Measurements from ENCODE around the gene TBC1D22A. TPM values are rescaled to one million over a fixed set of nuclear protein-coding genes. Genes with fewer than 3 reads are reported as not detected.
A peak's percentile ranks its signal among the peaks of the same experiment; 100 is the strongest.
"Not testable (repeated sequence)": the region's sequence is repeated elsewhere in the genome, so short reads cannot be mapped to it uniquely, and the experiment has no call there.

The TBC1D22A gene
- total and polyA plus RNA-seq, 7 experiments from 2014 or later = 18.6 to 50.1 (median 39.3) TPM

DNA sequence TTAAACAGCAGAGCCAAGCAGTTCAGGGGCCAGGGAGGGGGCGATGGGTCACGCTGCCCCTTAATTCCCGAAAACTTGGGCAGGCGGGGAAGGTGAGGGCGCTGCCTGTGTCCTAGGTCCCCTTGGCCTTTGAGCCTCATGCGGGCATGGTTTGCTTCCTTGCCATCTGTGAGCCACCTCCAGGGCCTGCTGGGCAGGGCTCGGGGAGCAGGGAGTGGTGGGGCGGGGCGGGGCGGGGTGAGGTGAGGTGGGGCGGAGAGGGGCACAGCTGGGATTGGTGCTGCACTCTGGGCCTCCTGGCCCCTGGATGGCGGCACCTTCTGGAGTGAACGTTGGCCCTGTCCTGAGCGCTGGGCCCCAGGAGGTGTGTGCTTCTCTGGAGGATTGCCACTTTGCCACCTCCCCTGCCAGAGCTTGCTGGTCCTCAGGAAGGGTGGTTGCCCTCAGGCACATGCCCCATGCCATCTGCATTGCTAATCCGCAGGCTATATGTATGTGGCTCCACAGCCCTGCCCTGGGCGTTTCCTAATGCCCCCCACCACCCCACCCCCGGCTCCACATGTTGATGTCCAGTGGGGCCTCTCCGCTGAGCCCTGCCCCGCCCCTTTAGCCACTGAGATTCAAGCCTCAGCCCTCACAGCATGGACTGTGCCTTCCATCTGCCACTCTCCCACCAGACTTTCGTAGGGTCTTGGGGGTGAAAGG, 352.5 kb downstream of the TBC1D22A start:
- no peak overlapping the region for H3K27ac ChIP-seq (ENCODE audit: low read depth, low read length)
- H3K9me3 Mint-ChIP-seq = peaks cover 0 to 2% (median 0%) of the 10 kb centered on the region in 11 donors
- H3K27me3 Mint-ChIP-seq = no peaks in the 10 kb centered on the region
- no peak overlapping the region for H3K4me3 ChIP-seq (ENCODE audit: low read length)
- H3K27ac Mint-ChIP-seq = no peak overlapping the region
- POLR2A ChIA-PET = no interaction called here
- intact Hi-C loops (cut with micrococcal nuclease) = no loop called here
- H3K27me3 ChIP-seq (ENCODE audit: control insufficient read depth in 2 of 2, insufficient read depth in 2 of 2, low read length in 2 of 2) = no peaks in the 10 kb centered on the region
- no peaks in the 10 kb centered on the region for H3K9me3 ChIP-seq (ENCODE audit: control insufficient read depth in 2 of 3, low read length in 3 of 3)
- CTCF ChIA-PET = no interaction called here
- ATAC-seq (no peak), DNase-seq (no peak)
- peaks cover 0 to 43% (median 0%) of the 10 kb centered on the region in 3 experiments for H3K36me3 ChIP-seq (ENCODE audit: control insufficient read depth in 2 of 3, insufficient read depth in 3 of 3, low read length in 3 of 3)
- peaks cover 0 to 6% (median 0%) of the 10 kb centered on the region in 7 donors for H3K4me1 Mint-ChIP-seq
- H3K4me3 Mint-ChIP-seq = no peak overlapping the region
- H3K36me3 Mint-ChIP-seq = peaks cover 0 to 21% (median 9%) of the 10 kb centered on the region in 5 donors
- no peaks in the 10 kb centered on the region for H3K4me1 ChIP-seq (ENCODE audit: control insufficient read depth in 2 of 2, insufficient read depth in 2 of 2, low read length in 2 of 2)

DNA sequence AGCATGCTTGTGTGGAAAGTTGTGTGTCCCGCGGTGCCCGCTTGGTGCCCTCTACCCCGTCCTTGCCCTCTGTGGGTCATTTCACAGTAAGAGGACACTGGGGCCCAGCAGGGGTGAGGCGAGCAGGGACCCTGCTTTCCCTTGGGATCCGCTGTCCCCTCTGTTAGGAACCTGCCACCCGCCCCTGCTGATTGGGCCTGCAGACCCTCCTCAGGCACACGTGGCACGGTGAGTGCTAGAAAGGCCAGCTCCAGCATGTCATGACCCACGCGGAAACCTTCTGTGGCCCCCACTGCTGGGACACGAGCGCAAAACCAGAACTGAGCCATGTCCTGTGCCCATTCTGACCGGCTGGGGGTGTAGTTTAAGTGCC, 353.1 kb downstream of the TBC1D22A start:
- POLR2A ChIA-PET = no interaction called here
- ATAC-seq (no peak), DNase-seq (no peak)
- no peak overlapping the region for H3K4me3 ChIP-seq (ENCODE audit: low read length)
- no peaks in the 10 kb centered on the region for H3K9me3 ChIP-seq (ENCODE audit: control insufficient read depth in 2 of 3, low read length in 3 of 3)
- H3K27ac ChIP-seq (ENCODE audit: low read depth, low read length) = no peak overlapping the region
- no peaks in the 10 kb centered on the region for H3K4me1 ChIP-seq (ENCODE audit: control insufficient read depth in 2 of 2, insufficient read depth in 2 of 2, low read length in 2 of 2)
- H3K27me3 ChIP-seq (ENCODE audit: control insufficient read depth in 2 of 2, insufficient read depth in 2 of 2, low read length in 2 of 2) = no peaks in the 10 kb centered on the region
- Mint-ChIP-seq H3K27me3 (no peaks in the 10 kb centered on the region), H3K36me3 (peaks cover 0 to 19% (median 9%) of the 10 kb centered on the region in 5 donors), H3K4me1 (peaks cover 0 to 6% (median 0%) of the 10 kb centered on the region in 7 donors), H3K27ac (no peak overlapping the region), H3K9me3 (peaks cover 0 to 2% (median 0%) of the 10 kb centered on the region in 11 donors), H3K4me3 (no peak overlapping the region)
- peaks cover 0 to 41% (median 0%) of the 10 kb centered on the region in 3 experiments for H3K36me3 ChIP-seq (ENCODE audit: control insufficient read depth in 2 of 3, insufficient read depth in 3 of 3, low read length in 3 of 3)
- CTCF ChIA-PET = no interaction called here
- intact Hi-C loops (cut with micrococcal nuclease) = no loop called here

DNA sequence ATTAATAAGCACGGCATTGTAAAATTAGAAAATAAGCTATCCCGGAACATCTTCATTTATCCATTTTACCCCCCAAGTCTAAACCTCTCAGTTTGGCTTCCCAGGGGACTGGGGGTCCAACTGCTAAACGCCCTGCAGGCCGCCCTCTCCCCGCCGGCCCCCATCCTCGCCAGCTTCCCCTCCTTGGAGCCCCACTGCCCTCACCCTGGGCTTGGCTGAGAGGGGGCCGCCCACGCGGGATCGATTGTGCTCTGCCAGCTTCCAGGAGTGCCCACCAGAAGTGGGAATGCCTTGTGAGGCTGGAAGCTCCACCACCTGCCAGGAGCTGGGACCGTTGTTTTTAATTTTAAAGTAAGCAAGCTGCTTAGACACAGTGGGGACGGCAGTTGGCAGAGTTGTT, 353.5 kb downstream of the TBC1D22A start:
- Mint-ChIP-seq H3K27ac (no peak overlapping the region), H3K36me3 (peaks cover 0 to 16% (median 9%) of the 10 kb centered on the region in 5 donors), H3K4me3 (no peak overlapping the region), H3K9me3 (peaks cover 0 to 2% (median 0%) of the 10 kb centered on the region in 11 donors), H3K27me3 (no peaks in the 10 kb centered on the region), H3K4me1 (peaks cover 0 to 6% (median 0%) of the 10 kb centered on the region in 7 donors)
- intact Hi-C loops (cut with micrococcal nuclease) = no loop called here
- Histone ChIP-seq H3K4me1 (ENCODE audit: control insufficient read depth in 2 of 2, insufficient read depth in 2 of 2, low read length in 2 of 2) (no peaks in the 10 kb centered on the region), H3K4me3 (ENCODE audit: low read length) (no peak overlapping the region), H3K36me3 (ENCODE audit: control insufficient read depth in 2 of 3, insufficient read depth in 3 of 3, low read length in 3 of 3) (peaks cover 0 to 36% (median 0%) of the 10 kb centered on the region in 3 experiments), H3K27ac (ENCODE audit: low read depth, low read length) (no peak overlapping the region), H3K9me3 (ENCODE audit: control insufficient read depth in 2 of 3, low read length in 3 of 3) (no peaks in the 10 kb centered on the region), H3K27me3 (ENCODE audit: control insufficient read depth in 2 of 2, insufficient read depth in 2 of 2, low read length in 2 of 2) (no peaks in the 10 kb centered on the region)
- POLR2A ChIA-PET = no interaction called here
- ATAC-seq (no peak), DNase-seq (no peak)
- CTCF ChIA-PET = no interaction called here

DNA sequence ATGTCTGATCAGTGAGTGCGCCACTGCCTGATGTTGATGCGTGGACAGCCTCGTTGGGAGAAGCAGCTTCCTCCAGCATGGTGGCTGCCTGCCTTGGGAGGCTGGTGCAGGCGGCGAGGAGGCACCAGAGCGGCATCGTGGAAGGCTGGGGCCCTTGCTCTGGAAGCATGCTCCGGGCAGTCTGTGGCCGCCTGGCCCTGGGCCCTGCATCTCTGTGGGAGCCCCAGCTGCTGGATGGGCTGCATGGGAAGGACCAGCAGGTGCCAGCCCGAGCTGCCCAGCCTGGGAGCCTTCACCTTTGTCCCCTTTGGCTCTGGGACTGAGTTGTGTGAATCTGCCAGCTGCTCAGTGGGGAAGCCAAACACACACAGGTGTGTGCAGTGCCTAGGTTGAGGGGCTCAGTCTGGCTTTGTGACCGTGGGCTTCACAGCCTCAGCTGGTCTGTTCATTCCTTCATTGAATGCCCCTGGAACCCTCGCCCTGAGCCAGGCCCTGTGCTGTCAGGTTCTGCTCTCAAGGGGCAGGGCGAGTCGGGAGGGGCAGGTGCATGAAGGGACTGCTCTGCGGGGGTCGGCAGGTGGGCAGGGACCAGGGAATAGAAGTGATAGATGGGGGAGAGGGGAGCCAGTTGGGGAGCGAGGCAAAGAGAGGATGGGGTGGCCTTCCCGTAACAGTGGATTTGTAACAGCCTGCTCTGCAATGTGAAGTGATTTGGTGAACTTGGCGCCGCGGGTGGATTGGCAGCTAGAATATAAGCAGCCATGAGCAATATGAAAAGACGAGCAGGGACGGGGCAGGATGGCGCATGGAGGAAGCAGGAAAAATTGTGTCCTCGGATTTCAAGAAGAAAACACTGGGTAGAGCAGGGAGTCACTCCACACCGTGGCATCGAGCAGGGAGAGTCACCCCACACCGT, 354.2 kb downstream of the TBC1D22A start:
- no peak for DNase-seq
- Mint-ChIP-seq H3K27ac (peak overlapping the region in 2 of 9 donors; percentile 48 to 78), H3K4me3 (no peak overlapping the region), H3K9me3 (peaks cover 0 to 2% (median 0%) of the 10 kb centered on the region in 11 donors), H3K36me3 (peaks cover 0 to 9% (median 4%) of the 10 kb centered on the region in 5 donors), H3K4me1 (peaks cover 0 to 6% (median 0%) of the 10 kb centered on the region in 7 donors), H3K27me3 (no peaks in the 10 kb centered on the region)
- no peaks in the 10 kb centered on the region for H3K27me3 ChIP-seq (ENCODE audit: control insufficient read depth in 2 of 2, insufficient read depth in 2 of 2, low read length in 2 of 2)
- no peak overlapping the region for H3K27ac ChIP-seq (ENCODE audit: low read depth, low read length)
- no peak overlapping the region for H3K4me3 ChIP-seq (ENCODE audit: low read length)
- ChIA-PET CTCF (no interaction called here), POLR2A (no interaction called here)
- intact Hi-C loops (cut with micrococcal nuclease) = no loop called here
- no peaks in the 10 kb centered on the region for H3K9me3 ChIP-seq (ENCODE audit: control insufficient read depth in 2 of 3, low read length in 3 of 3)
- H3K4me1 ChIP-seq (ENCODE audit: control insufficient read depth in 2 of 2, insufficient read depth in 2 of 2, low read length in 2 of 2) = no peaks in the 10 kb centered on the region
- ATAC-seq = no peak
- H3K36me3 ChIP-seq (ENCODE audit: control insufficient read depth in 2 of 3, insufficient read depth in 3 of 3, low read length in 3 of 3) = peaks cover 0 to 30% (median 0%) of the 10 kb centered on the region in 3 experiments

DNA sequence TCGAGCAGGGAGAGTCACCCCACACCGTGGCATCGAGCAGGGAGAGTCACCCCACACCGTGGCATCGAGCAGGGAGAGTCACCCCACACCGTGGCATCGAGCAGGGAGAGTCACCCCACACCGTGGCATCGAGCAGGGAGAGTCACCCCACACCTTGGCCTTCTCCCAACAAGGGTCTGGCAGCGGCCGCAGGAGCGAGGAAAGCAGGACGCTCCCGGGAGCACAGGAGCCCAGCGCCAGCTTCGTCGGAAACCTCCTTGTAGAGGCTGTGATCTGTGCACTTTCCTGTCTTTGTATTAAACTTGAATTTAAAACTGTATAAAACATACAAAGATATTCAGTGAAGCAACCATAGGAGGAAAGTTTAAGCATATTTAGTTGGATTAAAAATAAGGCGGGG, 355.0 kb downstream of the TBC1D22A start:
- CTCF ChIA-PET; H3K4me3 Mint-ChIP-seq; H3K27me3 ChIP-seq (ENCODE audit: control insufficient read depth in 2 of 2, insufficient read depth in 2 of 2, low read length in 2 of 2); H3K4me3 ChIP-seq (ENCODE audit: low read length); ATAC-seq; H3K4me1 ChIP-seq (ENCODE audit: control insufficient read depth in 2 of 2, insufficient read depth in 2 of 2, low read length in 2 of 2); DNase-seq; POLR2A ChIA-PET; H3K27ac ChIP-seq (ENCODE audit: low read depth, low read length); intact Hi-C loops (cut with micrococcal nuclease); H3K27me3 Mint-ChIP-seq; H3K27ac Mint-ChIP-seq; H3K9me3 Mint-ChIP-seq; H3K36me3 Mint-ChIP-seq; H3K9me3 ChIP-seq (ENCODE audit: control insufficient read depth in 2 of 3, low read length in 3 of 3); H3K4me1 Mint-ChIP-seq: not testable (repeated sequence)
- peaks cover 0 to 23% (median 0%) of the 10 kb centered on the region in 3 experiments for H3K36me3 ChIP-seq (ENCODE audit: control insufficient read depth in 2 of 3, insufficient read depth in 3 of 3, low read length in 3 of 3)

DNA sequence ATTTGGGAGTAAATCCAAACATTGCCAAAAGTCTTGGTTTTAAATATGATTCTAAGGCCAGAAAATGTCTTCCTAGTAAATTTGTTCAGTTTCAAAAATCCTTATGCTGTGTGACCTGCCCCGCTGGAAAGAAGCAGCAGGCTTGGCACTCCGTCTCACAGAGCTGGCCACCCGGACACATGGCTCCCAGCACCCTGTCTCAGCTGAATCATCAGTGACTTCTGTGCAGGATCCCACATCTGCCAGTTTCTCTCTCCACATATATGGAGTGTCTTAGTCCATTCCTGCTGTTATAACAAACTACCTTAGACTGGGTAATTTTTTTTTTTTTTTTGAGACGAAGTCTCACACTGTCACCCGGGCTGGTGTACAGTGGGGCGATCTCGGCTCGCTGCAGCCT, 356.7 kb downstream of the TBC1D22A start:
- peaks cover 0 to under 1% (median 0%) of the 10 kb centered on the region in 11 donors for H3K9me3 Mint-ChIP-seq
- ChIA-PET CTCF (no interaction called here), POLR2A (interaction anchor here (0.7 kb wide), 1 partner anchor 17 kb away, joined by 3 read pairs; no protein-coding TSS in a partner anchor)

More for the DNA sequence above, 356.7 kb downstream of the TBC1D22A start:
- Mint-ChIP-seq H3K36me3 (peaks cover 0 to 7% (median 4%) of the 10 kb centered on the region in 5 donors), H3K4me3 (no peak overlapping the region), H3K27me3 (no peaks in the 10 kb centered on the region), H3K4me1 (peaks cover 0 to 11% (median 0%) of the 10 kb centered on the region in 7 donors), H3K27ac (peak overlapping the region in 1 of 9 donors; percentile 14)
- H3K27ac ChIP-seq (ENCODE audit: low read depth, low read length) = no peak overlapping the region
- DNase-seq (no peak), ATAC-seq (no peak)
- H3K27me3 ChIP-seq (ENCODE audit: control insufficient read depth in 2 of 2, insufficient read depth in 2 of 2, low read length in 2 of 2) = no peaks in the 10 kb centered on the region
- H3K4me1 ChIP-seq (ENCODE audit: control insufficient read depth in 2 of 2, insufficient read depth in 2 of 2, low read length in 2 of 2) = no peaks in the 10 kb centered on the region
- H3K4me3 ChIP-seq (ENCODE audit: low read length) = no peak overlapping the region
- no peaks in the 10 kb centered on the region for H3K9me3 ChIP-seq (ENCODE audit: control insufficient read depth in 2 of 3, low read length in 3 of 3)
- H3K36me3 ChIP-seq (ENCODE audit: control insufficient read depth in 2 of 3, insufficient read depth in 3 of 3, low read length in 3 of 3) = peaks cover 0 to 10% (median 0%) of the 10 kb centered on the region in 3 experiments
- intact Hi-C loops (cut with micrococcal nuclease) = no loop called here

Data from naive thymus-derived CD4-positive, alpha-beta T cell (primary cell).